Inflammatory macrophage (primary cell): Measurements from ENCODE around the gene WFDC13.
"Not testable (repeated sequence)": the region's sequence is repeated elsewhere in the genome, so short reads cannot be mapped to it uniquely, and the experiment has no call there.

Experiments
- DNase-seq, 2 donors: peaks; one replicate each; pipeline ENCODE4 v3.0.0-alpha.2; 2020 to 2022
- total RNA-seq, 18 experiments: gene quantifications; one replicate each; lab custom pipeline; 2026; ENCODE audit warnings: mixed read lengths in 6 of 18, inconsistent platforms in 2 of 18; lab: John Stamatoyannopoulos, UW

The WFDC13 gene, protein sequence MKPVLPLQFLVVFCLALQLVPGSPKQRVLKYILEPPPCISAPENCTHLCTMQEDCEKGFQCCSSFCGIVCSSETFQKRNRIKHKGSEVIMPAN
- total RNA-seq, result 0 to 0.07 (median 0) reads per million in 18 experiments

- no peak for DNase-seq
Measured at GRCh38 chr20:45701873-45702272, at the start of gene WFDC13. Gene WFDC13 (plus strand): TSS chr20:45702038. CDS start chr20:45702124, 86 bp downstream.

DNA sequence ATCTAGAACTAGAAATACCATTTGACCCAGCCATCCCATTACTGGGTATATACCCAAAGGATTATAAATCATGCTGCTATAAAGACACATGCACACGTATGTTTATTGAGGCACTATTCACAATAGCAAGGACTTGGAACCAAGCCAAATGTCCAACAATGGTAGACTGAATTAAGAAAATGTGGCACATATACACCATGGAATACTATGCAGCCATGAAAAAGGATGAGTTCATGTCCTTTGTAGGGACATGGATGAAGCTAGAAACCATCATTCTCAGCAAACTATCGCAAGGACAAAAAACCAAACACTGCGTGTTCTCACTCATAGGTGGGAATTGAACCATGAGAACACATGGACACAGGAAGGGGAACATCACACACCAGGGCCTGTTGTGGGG is 44.8 kb upstream of the WFDC13 start:
- not testable (repeated sequence) for DNase-seq

GRCh38 chr20:45670139-45670538 is 31.7 kb upstream of the WFDC13 start, which contains the start of gene WFDC11:
Gene WFDC11 (minus strand): TSS chr20:45670239. CDS start chr20:45650600, 19,639 bp downstream.
- no peak for DNase-seq

DNA sequence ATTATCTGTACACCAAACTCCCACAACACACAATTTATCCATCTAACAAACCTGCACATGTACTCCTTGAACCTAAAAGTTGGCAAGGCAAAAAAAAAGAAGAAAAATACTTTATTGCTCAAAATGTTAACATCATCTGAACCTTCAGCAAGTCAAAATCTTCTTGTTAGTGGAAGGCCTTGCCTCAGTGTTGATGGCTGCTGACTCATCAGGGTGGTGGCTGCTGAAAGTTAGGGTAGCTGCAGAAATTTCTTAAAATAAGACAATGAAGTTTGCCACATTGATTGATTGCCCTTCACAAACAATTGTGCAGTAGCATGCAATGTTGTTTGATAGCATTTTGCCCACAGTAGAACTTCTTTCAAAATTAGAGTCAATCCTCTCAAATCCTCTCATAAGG is 29.1 kb upstream of the WFDC13 start:
- DNase-seq, result no peak

- no peak for DNase-seq
Measured at GRCh38 chr20:45679650-45680049, 22.2 kb upstream of the WFDC13 start.

- DNase-seq, result peak in 1 of 2 donors; percentile 4
Measured at GRCh38 chr20:45685896-45686295, 15.9 kb upstream of the WFDC13 start.

DNA sequence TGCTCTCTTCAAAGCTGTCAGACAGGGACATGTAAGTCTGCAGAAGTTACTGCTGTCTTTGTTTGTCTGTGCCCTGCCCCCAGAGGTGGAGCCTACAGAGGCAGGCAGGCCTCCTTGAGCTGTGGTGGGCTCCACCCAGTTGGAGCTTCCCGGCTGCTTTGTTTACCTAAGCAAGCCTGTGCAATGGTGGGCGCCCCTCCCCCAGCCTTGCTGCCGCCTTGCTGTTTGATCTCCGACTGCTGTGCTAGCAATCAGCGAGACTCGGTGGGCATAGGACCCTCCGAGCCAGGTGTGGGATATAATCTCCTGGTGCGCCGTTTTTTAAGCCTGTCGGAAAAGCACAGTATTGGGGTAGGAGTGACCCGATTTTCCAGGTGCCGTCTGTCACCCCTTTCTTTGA is 8.5 kb upstream of the WFDC13 start:
- DNase-seq, result not testable (repeated sequence)

- DNase-seq, result no peak
Measured at GRCh38 chr20:45695496-45695895, 6.3 kb upstream of the WFDC13 start.

DNA sequence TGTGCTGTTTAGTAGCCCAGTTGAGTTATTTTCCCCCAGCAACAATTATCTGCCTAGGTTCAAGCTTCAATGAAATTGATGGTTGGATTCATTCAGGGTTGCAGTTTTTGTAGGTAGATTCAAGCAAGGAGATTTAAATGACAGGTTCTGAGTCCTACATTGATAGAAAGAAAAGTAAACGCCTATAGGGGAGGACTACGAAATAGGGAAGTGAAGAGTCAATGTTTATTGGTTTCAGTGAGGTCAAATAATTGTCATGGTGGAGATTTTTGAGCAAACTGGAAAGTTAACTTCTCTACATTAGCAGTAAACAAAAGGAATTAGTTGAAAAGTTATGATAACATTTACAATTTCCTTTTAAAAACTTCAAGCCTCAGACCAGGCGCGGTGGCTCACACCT is 734 bp upstream of the WFDC13 start:
- no peak for DNase-seq

- no peak for DNase-seq
Measured at GRCh38 chr20:45704969-45705637, 3.3 kb downstream of the WFDC13 start, which contains the start of gene WFDC10B. Gene WFDC10B (minus strand): TSS chr20:45705019. CDS start chr20:45685992, 19,027 bp downstream.

DNA sequence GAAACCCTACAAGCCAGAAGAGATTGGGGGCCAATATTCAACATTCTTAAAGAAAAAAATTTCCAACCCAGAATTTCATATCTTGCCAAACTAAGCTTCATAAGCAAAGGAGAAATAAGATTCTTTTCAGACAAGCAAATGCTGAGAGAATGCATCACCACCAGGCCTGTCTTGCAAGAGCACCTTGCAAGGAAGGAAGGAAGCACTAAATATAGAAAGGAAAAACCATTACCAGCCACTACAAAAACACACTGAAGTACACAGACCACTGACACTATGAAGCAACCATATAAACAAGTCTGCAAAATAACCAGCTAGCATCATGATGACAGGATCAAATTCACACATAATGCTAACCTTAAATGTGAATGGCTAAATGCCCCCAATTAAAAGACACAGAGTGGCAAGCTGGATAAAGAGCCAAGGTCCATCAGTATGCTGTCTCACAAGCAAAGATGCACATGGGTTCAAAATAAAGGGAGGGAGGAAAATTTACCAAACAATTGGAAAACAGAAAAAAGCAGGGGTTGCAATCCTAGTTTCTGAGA is 14.4 kb downstream of the WFDC13 start:
- DNase-seq, result not testable (repeated sequence)

GRCh38 chr20:45722047-45722446 is 20.2 kb downstream of the WFDC13 start, which contains the start of gene SPINT4:
Gene SPINT4 (plus strand): TSS chr20:45722347. CDS start chr20:45722368, 21 bp downstream.
- no peak for DNase-seq

- no peak for DNase-seq
Measured at GRCh38 chr20:45725134-45725533, 23.3 kb downstream of the WFDC13 start.

DNA sequence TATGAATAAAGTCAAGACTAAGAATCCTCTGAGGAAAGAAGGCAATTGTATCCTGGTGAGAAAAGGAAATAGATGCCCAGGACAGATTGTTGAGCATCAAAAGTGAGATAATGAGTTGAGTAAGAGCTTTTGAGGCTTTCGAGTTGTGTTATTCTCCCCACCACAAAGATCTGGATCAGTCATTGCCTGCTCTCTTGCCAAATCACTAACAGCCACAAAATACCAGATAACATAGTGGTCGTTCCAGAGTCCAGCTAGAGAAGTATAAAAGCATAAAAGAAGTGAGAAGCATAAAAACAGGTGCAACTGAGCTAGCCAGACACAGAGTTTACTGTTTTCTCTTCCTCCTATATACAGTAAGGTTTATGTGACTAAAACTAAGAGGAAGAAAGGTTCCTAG is 25.2 kb downstream of the WFDC13 start:
- DNase-seq, result no peak

DNA sequence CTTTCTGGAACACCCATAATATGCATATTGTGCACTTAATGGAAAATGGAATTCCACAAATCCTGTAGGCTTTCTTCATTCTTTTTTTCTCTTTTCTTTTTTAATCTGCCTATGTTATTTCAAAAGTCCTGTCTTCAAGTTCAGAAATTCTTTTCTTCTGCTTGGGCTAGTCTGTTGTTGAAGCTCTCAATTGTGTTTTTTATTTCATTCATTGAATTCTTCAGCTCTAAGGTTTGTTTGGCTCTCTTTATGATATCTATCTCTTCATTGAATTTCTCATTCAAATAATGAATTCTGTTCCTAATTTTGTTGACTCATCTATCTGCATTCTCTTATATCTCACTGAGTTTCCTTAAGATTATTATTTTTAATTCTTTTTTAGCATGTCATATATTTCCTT is 30.4 kb downstream of the WFDC13 start:
- no peak for DNase-seq

DNA sequence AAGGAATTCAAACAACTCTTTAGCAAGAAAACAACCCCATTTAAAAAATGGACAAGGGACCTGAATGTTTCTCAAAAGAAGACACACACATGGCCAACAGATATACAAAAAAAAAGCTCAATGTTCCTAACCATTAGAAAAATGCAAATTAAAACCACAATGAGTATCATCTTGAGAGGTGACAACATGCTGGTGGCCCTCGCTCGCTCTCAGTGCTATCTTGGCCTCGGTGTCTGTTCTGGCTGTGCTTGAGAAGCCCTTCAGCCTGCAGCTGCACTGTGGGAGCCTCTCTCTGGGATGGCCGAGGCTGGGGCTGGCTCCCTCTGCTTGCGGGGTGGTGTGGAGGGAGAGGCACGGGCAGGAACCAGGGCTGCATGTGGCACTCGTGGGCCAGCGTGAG is 33.7 kb downstream of the WFDC13 start:
- no peak for DNase-seq

GRCh38 chr20:45735988-45736387 is 34.1 kb downstream of the WFDC13 start:
- no peak for DNase-seq

DNA sequence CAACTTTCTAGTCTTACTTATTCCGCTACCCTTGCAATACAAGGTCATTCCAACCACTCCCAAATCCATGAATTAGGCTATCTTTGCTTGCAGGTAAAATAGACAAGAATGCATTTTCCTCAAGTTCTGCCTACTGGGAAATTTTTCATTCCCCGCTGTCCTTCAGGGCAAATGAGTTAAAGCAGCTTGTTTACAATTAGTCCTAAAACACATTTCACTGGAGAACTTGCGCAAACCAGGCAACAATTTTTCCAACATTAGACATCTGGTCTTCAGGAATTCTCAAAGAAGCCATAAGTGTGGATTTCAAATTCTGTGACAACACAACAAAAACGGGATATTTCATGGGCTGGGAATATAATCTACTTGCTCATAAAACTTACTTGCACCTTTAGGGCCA is 40.8 kb downstream of the WFDC13 start:
- DNase-seq, result no peak

- DNase-seq, result no peak
Measured at GRCh38 chr20:45745015-45745414, 43.2 kb downstream of the WFDC13 start.

- no peak for DNase-seq
Measured at GRCh38 chr20:45751721-45752120, 49.9 kb downstream of the WFDC13 start.

DNA sequence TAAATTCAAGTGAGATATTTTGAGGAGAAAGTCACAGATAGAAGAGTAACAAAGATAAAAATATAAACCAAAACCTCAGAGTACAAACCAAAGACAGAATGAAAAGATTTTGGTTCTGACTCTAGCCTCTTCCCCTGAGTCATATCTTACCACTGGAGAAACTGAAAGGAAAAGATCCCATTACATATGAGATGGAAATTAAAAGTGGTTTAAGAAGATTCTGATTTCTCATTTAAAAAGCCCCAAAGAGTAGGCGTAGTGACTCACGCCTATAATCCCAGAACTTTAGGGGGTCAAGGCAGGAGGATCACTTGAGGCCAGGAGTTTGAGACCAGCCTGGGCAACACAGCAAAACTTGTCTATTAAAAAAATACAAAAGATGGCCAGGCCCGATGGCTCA is 50.9 kb downstream of the WFDC13 start:
- DNase-seq, result no peak

DNA sequence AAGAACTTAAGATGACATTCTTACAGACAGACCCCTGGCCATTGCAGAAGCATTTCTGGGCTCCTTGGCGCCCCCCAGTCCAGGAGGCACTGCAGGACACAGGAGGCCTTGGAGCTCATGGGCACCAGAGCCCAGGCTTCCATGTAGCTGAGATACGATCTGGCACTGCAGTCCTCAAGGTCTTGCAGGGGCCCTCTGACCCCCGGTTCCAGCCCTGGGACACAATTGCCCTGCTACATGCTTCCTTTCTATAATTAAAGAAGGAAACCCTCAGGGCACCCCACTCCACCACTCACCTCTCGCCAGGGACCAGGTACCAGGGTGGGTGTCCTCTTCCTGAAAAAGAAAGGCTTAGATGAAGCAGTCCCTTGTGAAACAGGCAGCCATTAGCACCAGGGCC is 56.3 kb downstream of the WFDC13 start:
- no peak for DNase-seq
